Endometrium (tissue), 2 donors: ENCODE results near the gene VWA5B2.
"Not testable (repeated sequence)": the region's sequence is repeated elsewhere in the genome, so short reads cannot be mapped to it uniquely, and the experiment has no call there.

Source experiments
- FAIRE-seq: peaks from 2 replicates; lab custom pipeline; 2012; peaks lifted over from hg19 to GRCh38; lab: Jason Lieb, UNC
- donor health status: control.
- donor health status: control.

VWA5B2 gene

DNA sequence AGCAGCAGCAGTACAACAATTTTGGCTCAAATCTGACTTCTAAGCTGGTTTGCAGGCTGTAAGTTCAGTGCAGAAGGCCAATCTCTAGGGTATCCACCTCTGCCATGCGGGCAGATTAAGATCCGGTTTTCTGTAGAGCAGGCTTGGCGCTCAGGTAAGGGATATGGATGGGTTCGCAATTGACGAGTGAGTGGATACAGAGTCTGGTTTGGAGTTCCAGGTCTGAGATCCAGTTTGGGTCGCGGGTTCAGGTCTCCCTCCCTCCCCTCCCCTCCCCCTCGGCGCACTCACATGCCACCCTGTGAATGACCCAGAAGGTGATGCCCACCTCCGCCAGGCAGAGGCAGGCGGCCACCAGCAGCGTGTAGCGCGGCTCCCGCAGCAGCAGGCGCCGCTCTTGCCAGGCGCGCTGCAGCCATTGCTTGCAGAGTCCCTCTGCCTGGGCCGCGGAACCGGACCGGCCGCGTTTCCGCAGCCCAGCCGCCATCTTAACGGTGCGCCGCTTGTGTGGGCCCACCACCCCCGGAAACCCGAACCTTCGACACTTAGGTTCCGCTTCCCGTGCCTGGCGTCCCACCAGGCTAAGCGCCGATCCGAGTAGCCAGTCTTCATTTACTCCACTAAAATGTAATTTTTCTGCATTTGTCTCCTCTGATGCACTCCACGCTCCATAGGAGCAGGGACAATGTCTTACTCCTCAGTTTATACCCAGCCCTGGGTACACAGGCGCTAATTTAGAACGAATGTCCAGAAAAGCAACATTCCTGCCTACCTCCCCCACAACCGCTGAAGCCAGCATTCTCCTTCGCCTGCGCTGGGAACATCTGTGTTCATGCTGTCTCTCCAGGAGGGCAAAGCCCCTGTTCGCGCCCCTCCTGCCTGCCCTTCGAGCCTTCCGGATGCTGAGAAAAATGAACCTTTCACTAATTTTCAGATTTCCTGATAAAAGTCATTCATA, 19.3 kb downstream of the VWA5B2 start, which contains the start of gene ALG3:
Gene ALG3, minus strand, starts transcription at position 509 of the 958 bp plus-strand sequence. Its CDS starts 22 bp downstream, at position 487.
- FAIRE-seq, result no peak

DNA sequence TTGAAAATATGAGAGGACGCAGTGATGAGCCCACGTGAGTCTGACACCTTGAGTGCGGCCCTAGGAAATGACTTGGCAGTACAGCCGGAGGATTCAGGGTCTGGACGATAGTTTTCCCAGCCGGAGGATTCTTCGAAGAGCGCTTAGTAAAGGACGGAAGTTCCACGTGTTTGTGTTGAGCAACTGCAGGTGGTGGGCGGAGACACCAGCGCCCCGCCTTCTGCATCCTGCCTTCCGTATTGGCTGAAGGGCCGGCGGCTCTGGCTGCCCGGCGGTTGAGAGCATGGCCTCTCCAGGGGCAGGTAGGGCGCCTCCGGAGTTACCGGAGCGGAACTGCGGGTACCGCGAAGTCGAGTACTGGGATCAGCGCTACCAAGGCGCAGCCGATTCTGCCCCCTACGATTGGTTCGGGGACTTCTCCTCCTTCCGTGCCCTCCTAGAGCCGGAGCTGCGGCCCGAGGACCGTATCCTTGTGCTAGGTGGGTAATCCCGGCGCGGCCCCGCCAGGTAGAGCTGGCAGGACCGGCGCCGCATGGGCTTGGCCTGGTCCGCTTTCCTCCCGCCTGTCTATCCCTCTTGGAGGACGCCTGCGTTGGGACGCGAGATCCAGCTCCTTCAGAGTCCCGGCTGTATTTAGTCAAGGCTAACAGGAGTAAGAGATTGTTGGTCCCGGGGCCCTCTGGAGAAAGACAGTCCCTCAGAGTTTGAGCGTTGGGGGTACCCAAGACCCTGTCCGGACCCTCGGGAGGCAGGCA, 20.2 kb downstream of the VWA5B2 start, which contains the start of gene EEF1AKMT4:
Gene EEF1AKMT4, plus strand, starts transcription at position 261 of the 755 bp plus-strand sequence. Its CDS starts 23 bp downstream, at position 284.
- FAIRE-seq, result peak; percentile 77

DNA sequence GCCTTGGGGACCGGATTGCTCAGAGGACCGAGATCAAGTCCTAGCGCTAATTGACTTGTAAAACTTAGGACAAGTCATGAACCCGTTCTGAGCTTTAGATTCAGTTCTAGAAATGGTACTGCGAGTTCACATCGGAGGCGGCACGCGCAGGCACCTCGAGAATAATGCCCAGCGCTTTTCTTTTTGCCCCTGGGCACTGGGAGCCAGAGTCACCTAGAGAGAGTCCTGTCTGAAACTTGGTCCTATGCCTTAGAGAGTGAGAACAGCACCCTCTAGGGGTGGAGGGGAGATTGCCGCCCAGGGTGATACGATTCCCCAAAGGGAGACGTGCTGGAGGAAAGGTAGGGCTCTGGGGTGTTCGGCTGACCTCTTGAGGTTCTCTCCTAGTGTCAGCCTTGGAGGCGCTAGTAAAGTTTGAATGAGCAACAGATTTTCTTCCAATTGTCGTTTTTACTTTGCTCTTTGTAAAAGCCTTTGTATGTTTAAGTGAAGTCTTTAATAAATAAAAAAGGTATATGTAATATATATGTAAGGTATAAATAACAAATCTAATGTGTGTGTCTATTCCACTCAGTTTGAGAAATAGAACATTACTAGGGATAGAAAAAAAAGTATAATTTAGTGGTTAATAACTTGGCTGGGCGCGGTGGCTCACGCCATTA, 20.9 kb downstream of the VWA5B2 start:
- FAIRE-seq, result no peak

DNA sequence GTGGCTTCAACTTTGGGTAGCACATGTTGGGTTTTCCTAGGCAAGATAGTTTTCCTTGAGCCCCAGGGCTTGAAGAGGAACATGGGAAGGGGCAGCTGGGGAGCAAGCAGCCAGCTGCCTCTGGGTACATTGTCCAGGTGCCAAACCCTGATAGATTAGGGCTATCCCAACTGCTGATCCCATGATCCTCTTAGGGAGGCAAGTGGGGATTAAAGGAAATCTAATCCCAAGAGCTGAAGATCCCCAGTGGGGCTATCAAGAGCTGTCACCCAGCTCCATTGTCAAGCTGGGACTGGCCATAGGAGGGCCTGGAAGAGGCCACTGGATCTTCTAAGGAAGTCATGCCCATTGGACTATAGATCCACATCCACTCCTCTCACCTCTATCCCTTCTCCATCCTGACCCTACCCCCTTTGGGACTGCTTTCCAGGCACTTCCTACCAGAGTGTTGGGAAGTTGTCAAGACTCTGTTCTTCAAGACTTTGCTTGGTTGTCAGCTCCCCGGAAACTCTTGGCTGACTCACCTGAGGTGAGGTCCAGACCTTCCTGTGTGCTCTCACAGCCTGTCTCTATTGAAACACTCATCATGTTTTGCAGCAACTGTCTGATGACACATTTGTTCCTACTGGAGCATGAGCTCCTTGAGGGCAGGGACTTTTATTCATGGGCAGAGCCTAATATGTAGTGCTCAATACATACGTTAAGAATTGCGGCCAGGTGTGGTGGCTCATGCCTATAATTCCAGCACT, 26.1 kb downstream of the VWA5B2 start:
- no peak for FAIRE-seq

DNA sequence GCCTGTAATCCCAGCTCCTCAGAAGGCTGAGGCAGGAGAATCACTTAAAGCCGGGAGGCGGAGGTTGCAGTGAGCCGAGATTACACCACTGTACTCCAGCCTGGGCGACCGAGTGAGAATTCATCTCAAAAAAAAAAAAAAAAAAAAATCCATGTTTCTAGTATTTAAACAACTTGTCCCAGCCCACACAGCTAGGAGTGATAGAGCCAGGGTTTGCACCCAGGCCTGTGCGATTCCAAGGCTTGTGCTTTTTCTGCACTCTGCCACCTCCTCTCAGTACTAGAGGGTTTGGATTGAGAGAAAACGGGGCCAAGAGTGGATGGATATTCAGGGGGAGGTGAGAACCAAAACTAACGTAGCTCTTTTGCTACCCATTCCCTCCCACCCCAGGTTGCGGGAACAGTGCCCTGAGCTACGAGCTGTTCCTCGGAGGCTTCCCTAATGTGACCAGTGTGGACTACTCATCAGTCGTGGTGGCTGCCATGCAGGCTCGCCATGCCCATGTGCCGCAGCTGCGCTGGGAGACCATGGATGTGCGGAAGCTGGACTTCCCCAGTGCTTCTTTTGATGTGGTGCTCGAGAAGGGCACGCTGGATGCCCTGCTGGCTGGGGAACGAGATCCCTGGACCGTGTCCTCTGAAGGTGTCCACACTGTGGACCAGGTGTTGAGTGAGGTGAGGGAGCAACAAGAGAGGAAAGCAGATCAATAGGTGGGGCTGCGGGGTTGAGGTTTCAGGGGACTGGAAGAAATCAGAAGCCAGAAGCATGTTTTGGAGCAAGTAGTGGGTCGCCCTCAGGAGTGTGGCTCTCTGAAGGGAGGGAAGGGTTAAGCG, 27.9 kb downstream of the VWA5B2 start:
- no peak for FAIRE-seq

DNA sequence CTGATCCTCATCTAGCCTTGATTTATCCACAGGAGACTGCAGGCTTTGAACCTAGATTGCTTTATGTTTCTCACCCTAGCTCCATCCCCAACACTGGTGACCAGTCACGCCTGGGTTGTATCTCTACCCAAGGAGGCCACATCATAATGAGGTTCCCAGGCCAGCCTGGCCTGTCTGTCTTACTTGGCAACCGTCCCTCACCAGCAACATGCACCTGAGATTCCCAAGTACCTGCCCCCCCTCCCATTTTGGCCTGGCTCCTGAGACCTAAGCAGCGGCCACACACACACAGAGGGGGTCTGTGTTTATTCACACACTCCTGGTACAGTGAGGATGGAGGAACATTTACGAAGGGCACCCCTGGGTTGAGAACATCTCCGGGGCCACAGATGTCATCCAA, 29.5 kb downstream of the VWA5B2 start:
- no peak for FAIRE-seq

DNA sequence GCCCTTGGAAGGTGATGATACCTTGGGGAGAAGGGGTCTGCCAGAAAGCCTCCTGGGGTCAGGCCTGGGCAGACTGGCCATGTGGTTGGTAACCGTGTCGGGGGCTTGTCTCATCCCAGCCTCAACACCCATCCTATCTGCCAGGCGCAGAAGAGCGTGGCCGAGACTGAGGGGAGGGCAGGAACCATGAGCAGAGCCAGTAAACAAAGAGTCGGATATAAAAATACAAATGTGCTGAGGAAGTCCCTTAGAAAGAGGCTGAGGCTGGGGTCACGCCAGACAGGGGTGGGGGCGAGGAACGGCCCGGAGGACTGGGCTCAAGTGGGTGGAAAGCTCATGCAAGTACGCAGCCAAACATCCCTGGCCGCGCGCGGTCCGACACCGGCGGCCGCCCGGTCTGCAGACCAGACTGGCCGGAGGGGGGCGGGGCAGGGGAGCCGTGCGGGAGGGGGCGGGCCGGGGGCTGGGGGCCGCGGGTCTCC, 30.1 kb downstream of the VWA5B2 start:
- FAIRE-seq, result no peak

DNA sequence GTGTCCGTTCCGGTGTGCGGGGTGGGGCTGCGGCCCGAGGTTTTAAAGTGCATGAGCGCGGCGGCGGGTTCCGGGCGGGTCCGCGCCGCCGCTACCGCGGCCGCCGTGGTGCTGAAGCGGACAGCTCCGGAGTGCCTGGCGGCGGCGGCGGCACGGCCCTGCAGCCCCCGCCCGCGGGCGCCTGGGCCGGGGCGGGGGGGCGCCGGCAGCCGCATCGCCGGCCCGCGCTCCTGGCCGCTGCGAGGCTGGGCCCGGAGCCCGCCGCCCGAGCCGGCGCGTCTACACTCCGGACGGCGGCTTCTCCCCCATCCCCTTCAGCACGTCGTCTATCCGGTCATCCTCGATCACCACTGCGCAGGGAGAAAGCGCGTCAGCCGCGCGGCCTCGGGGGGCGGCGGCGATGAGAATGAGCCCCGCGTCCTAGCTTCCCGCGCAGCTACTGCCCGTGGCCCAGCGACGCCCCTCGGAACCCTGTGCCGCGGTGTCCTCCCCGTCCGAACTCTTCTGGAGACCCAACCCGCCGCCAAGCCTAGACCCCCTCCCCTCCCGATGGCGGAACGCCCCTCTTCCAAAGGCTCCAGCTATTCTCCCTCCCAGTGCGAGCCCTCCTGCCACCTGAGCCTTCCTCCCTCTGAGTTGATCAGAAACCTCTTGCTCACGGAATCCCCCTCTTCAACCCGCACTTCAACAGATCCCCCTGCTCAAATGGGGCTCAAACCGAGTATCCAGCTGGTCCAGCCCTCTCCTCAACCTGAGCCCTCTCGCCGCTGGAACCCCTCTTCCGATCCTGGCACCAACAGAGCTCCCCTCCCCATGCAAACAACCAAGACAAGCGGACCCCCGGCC, 30.7 kb downstream of the VWA5B2 start:
- FAIRE-seq, result no peak

DNA sequence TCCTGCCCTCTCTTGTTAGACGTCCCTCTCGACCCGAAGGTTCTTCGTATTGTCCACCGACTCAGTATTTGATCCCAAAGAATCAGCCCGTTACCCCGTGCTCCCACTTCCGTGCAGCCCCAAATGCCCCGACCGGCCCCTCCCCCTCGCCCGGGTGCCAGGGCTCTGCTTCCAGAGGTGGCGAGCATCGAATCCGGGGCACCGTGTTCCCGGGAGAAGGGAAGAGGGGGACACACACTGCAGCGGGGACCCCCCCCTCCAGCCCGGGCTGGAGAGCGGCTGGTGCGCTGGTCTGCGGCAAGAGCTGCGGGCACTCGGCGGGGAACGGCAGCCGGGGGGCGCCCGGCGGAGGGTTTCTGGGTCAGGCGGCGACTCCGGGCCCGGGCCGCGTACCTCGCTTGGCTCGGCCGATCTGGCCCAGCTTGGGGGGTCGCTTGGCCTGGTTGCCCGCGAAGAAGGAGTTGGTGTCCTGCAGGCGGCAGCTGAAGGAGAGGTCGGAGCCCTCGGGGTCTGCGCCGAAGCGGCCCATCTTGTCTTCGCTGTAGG, 31.4 kb downstream of the VWA5B2 start:
- FAIRE-seq, result no peak

DNA sequence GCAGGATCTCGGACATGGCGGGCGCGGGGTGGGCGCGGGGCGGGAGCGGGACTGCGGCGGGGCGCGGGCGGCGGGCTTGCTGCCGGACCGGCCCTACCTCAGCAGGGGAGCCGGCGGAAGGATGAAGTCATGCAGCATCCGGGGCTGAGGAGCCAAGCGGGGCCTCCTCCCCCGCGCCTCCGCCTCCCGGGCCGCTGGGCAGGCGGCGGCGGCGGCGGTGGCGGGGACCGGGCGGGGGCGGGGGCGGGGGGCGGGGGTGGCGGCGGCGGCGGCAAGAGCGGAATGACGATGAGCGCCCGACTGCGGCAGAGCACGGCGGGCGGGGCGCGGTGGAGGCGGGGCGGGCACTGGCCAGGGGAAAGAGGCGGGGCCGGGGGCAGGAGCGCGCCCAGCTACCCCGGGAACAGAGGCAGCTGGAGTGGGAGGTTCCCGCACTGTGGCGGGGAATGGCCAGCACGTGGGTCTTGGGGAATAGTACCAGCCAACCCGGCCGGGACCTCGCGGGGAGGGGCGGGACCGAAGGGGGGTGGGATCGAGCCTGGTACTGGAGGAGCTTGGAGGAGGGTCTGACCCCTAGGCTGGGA, 32.0 kb downstream of the VWA5B2 start, which contains the start of gene CAMK2N2:
Gene CAMK2N2, minus strand, starts transcription at position 284 of the 584 bp plus-strand sequence. Its CDS starts 268 bp downstream, at position 16.
- no peak for FAIRE-seq

DNA sequence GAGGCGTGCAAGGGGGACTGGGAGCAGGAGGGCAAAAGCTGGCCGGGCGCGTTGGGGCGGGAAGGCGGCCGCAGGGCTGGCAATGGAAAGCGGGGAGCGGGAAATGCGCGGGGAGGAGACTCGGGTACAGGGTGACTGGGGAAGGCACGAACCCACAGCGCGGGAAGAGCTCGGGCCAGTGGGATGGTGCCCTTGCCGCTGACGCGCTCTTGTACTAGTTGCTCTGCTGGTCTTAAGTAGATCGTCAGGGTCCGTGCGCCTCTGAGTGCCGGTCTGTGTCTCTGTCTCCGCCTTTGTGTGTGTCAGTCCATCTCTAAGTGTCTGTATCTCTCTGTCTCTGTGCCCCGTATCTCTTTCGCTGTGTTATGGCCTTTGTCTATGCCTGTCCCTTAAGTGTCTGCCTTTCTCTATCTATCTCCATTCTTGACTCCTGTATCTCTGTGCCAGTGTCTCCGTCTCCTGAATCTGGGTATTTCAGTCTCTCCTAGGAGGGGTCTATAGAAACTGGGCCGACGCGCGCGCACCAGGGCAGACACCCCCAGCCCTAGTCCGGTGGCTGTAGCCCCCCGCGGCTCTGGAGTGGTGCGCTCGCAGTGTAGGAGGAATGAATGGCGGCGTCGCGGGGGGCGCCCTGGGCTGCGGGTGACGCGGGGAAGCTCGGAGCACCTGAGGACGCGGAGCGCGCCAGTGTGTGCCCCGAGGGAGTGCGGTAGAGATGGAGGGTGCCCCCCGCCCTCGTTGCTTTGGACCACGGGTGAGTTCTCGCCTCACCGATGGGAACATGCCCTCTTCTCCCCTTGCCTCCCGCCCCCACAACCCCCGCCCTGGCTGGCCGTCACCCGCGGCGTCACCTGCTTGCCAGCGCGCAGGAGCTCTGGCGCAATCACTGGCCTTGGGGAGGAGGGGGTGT, 32.7 kb downstream of the VWA5B2 start:
- no peak for FAIRE-seq

DNA sequence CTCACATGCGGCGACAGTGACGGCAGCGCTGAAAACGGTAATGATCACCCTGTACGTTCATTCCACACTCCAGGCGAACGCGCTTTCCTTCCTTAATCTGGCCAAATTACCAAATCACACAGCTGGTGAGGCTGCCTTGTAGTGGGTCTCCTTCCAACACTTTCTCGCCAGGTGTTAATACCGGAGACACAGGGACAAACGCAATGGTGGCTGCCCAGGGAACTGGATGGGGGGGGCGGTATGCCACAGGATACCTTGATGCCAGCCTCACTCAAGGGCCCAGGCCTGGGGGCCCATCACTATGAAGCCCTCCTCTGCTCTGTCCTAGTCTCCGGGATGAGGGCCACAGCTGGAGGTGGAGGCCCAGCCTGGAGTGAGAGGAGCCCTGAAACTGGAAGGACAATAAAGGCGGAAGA, 33.4 kb downstream of the VWA5B2 start:
- no peak for FAIRE-seq

DNA sequence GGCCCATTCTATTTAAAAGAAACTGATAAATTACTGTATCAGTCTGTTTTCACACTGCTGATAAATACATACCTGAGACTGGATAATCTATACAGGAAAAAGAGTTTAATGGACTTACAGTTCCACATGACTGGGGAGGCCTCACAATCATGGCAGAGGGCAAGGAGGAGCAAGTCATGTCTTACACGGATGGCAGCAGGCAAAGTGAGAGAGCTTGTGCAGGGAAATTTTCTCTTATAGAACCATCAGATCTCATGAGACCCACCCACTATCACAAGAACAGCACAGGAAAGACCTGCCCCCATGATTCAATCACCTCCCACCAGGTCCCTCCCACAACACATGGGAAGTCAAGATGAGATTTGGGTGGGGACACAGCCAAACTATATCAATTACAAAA, 37.9 kb downstream of the VWA5B2 start:
- FAIRE-seq, result not testable (repeated sequence)

DNA sequence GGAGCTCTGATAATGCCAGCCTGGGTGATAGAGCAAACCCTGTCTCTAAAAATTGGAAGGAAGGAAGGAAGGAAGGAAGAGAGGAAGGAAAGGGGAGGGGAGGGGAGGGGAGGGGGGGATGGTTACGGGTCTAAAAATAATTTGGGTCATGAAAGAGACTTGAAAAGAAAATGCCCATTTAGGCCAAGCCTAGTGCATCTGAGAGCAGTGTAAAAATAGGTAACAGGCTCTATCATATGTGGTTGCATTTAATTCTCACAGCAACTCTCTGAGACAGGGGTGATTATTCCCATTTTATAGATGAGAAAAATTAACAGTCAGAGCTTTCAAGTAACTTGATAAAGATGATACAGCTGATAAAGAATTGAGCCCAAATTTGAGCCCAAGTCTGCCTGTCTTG, 42.9 kb downstream of the VWA5B2 start:
- no peak for FAIRE-seq

DNA sequence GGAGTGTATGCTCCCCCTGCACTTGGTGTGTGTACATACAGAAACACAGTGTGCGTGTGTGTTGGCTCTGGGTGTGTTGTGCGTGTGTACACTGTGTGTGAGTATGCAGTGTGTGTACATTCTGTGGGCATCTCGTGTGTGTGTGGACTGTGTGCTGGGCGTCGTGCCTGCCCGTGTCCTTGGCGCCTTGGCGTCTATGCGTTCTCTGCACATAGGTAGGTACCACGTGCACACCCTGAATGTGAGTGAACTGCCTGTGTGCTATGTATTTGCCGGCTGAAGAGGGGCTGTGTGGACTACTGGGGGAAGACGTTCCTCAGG, 46.0 kb downstream of the VWA5B2 start:
- FAIRE-seq, result no peak

DNA sequence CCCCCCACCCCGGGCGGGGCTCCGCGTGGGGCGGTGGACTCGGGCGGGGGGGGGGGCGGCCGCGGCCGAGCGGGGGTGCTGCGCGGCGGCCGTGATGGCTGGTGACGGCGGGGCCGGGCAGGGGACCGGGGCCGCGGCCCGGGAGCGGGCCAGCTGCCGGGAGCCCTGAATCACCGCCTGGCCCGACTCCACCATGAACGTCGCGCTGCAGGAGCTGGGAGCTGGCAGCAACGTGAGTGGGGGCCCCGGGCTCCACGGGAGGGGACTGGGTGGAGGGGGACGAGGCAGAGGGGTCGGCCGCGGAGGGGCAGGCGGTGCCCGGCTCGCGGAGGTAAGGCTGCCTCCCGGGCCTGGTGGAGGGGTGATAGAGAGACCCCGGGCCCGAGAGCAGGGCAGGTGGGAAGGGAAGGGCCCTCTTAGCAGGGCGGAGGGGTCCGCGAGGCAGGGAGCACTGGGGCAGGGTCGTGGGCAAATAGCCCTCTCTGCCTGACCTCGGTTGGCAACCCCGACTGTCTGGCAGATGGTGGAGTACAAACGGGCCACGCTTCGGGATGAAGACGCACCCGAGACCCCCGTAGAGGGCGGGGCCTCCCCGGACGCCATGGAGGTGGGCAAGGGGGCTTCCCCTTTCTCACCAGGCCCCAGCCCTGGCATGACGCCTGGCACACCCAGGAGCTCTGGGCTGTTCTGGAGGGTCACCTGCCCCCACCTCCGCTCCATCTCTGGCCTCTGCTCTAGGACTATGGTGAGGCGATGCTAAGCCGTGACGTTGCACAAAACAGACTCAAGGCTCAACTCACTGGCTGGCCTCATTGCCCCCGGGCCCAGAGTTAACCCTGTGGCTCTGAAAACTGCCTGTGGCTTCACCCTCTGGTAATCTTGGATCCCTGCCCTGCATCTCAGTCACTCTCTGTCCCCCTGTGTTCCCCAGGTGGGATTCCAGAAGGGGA, 46.9 kb downstream of the VWA5B2 start, which contains the start of gene ECE2:
Gene ECE2, plus strand, starts transcription at position 62 of the 950 bp plus-strand sequence. Its CDS starts 132 bp downstream, at position 194.
- FAIRE-seq, result no peak
